GM18508 (cell line): ENCODE results near the gene CDKN2B-AS1.

Source experiments
- ATAC-seq: cut with Tn5 transposase; IDR thresholded peaks from one replicate; pipeline ENCODE4 v1.9.1; 2021; ENCODE audit warnings: moderate number of reproducible peaks; ENCODE audit not compliant: insufficient read depth, unreplicated experiment

Gene CDKN2B-AS1

GRCh38 chr9:22073349-22073748 is 78.8 kb downstream of the CDKN2B-AS1 start:
- ATAC-seq = no peak

- ATAC-seq = no peak
These were observed 83.5 kb downstream of the CDKN2B-AS1 start for GRCh38 chr9:22078081-22078480.

GRCh38 chr9:22079873-22080341 is 85.3 kb downstream of the CDKN2B-AS1 start:
- ATAC-seq = peak; percentile 86

DNA sequence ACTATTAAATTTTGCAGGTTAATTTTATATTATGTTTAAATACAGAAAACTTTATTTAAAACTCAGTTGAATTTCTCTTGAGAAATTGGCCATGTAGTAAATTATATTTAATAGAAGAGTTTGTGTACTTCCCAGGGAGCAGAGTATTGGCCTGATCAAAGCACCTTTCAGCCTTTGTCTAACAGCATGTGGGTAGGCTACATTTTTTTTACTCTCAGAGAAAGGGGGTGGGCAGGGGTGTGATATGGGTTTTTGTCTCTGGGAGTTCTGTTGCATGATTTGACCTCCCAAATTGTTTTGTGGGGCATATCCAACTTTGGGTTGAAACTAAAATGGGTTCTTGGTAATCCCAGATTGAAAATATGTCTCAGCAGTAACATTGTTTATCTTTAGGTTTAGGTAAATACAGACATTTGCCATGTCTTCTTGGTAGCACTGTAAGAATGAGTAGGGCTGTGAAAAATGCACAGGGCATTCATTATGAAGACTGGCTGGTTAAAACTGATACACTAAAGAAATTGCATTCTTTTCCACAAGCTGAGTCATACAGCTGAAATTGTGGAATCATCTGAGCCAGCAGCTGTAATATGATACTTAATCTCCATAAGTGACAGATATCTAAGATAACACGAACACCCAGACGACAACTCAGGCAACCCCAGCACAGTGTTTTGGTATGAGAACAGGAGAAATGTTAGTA is 89.9 kb downstream of the CDKN2B-AS1 start:
- no peak for ATAC-seq

- ATAC-seq = no peak
These were observed 93.6 kb downstream of the CDKN2B-AS1 start for GRCh38 chr9:22088053-22088716.

DNA sequence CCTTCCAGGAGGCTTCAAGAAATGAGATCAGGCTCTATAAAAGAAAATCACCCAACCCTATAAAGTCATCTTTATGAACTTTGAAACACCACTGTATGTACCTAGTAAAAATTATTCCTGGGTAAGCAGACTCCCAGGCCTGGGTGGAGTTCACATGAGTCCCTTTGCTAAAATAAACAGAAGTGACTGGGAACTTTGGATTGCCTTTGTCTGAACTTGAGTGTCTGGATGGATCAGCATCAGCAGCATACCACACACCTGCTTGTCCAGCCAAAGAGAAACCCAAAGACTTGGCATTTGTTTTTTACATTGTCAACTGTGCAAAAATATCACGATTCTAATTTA is 94.1 kb downstream of the CDKN2B-AS1 start:
- no peak for ATAC-seq

DNA sequence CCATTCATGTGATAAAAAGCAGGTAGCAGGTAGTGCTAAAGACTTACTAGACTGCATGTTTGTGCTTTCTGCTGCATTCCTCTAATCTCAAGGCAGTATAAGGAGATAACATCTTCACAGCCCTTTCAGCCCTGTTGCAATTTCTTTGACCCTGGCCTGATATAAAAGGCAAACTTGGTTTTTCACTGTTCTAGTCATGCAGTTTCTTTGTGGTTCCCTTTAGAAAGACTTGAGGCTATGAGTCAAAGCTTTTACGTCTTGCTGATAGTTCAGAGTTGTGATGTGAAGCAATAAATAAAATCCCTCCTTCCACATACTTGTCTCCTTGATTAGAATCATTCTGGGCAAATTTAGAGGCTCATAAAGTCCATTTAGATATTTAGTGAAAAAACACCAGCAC is 103.1 kb downstream of the CDKN2B-AS1 start:
- ATAC-seq = no peak

DNA sequence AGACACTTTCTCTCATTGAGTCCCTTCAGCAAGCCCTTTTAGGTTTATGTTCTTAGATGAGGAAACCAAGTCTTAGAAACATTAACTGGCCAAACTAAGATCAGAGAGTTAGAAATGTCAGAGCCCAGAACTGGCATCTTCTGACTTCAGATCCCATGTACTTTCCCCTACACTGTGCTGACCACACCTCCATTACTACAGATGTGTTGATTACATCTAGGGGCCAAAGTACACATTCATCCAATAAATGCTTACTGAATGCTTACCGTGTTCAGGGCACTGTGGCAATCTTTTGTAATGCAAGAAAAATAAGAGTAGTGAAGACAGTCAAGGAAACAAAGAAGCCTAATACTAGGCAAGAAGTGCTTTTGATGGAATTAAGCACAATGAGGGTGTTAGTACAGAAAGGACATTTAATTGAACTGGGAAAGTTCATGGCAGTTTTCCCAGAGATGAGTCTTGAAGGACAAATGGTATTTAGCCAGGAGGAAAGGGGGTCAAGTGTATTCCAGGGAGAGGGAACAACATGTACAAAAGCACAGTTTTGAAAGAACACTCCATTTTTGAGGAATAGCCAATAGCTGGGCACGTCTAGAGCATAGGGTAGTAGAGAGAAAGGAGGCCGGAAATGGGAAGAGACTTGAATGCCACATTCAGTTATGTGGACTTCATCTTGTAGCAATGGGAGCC is 104.2 kb downstream of the CDKN2B-AS1 start:
- ATAC-seq = no peak

- no peak for ATAC-seq
These were observed 106.0 kb downstream of the CDKN2B-AS1 start for GRCh38 chr9:22100626-22101025.

- no peak for ATAC-seq
These were observed 107.8 kb downstream of the CDKN2B-AS1 start for GRCh38 chr9:22102146-22103053.

- no peak for ATAC-seq
These were observed 109.3 kb downstream of the CDKN2B-AS1 start for GRCh38 chr9:22103685-22104575.

DNA sequence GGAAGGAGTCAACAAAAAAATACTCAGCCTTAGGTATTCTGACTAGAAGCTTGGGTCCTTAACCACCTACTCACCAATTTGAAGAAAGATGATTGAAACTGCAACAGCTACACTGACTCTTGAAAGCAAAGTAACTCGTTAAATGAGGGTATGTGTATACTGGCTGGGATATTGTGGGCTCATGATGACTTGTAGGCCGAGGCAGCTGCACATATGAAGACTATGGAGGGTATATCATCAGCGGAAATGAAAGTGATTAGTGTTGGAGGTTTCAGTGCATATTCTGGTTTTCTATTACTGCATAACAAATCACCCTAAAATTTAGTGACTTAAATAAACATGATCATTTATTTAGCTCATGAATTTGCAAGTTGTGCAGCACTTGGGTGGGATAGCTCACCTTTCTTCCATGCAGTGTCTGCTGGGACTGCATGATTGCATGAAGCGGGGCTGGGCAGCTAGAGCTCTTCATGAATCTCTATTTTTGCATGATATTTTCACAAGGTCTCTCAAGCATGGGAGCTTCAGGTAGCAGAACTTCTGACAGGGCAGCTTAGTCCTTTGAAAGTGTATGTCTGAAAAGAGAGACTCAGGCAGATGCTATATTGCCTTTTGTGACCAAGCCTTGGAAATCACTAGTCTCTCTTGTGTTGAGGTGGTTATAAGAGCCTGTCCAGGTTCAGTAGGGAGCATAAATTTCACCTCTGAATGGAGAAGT is 110.6 kb downstream of the CDKN2B-AS1 start:
- peak; percentile 98 for ATAC-seq

- ATAC-seq = no peak
These were observed 112.8 kb downstream of the CDKN2B-AS1 start for GRCh38 chr9:22107202-22108045.

DNA sequence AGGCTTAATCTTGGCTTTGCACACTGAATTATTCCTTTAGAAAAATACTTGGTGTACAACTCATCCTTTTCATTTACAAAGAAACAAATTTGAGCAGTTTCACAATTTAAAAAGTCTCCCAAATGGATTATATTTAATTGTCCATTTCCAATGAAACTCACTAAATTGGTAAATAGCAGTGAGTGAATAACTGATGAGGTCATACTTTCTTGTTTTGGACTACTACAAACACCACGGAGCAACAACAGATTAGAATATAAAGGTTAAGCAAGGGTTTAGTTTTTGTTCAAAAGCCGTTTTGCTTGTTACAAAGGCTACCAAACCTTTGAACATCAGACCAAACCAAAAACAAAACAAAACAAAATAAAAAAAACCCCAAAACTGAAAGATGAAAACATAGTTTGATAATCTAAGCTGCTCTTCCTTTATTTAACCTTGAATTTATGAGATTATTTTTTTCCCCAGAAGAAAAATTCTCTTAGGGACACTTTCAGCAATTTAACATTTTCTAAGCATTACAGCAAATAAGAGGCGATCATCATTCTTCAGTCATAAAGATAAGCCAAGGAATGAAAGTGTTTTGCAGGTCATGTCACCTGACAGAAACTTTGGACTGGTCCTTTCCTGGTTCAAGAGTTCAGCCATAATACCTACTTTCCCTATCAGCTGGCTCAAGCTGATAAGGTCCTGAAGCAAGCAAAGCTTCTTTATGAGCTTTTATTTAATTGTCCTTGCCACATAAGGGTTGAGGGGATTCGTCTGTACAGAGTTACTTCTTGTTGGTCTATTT is 114.2 kb downstream of the CDKN2B-AS1 start:
- ATAC-seq = no peak

GRCh38 chr9:22111176-22111953 is 116.8 kb downstream of the CDKN2B-AS1 start:
- ATAC-seq = no peak

- no peak for ATAC-seq
These were observed 117.3 kb downstream of the CDKN2B-AS1 start for GRCh38 chr9:22111954-22112247.
